OCI-LY3 (cell line): Measurements from ENCODE around the gene TMSB10.
"Not testable (repeated sequence)": the region's sequence is repeated elsewhere in the genome, so short reads cannot be mapped to it uniquely, and the experiment has no call there.

Source experiments
- CTCF ChIP-seq: fragments of 200-600, 300-600 bp; sonication (generic); IDR thresholded peaks from 2 replicates; pipeline ENCODE4 v1.5.1; 2014; ENCODE audit warnings: antibody characterized with exemption, low read length, low read depth
- EZH2phosphoT487 ChIP-seq: fragments of 200-600 bp; shearing (Covaris generic); IDR thresholded peaks from 2 replicates; pipeline ENCODE4 v1.6.1; 2018; ENCODE audit warnings: antibody characterized with exemption, mixed run types, low read depth

- not testable (repeated sequence) for TF ChIP-seq CTCF, EZH2phosphoT487
Observed at GRCh38 chr2:84868327-84868726, 37.1 kb upstream of the TMSB10 start.
